ENCODE data around the gene SEMA3D.

Gene SEMA3D

GRCh38 chr7:85224171-85224570 is 37.3 kb upstream of the SEMA3D start:
- in situ Hi-C loops (cut with MboI; ENCODE audit: low sequenced_read_pairs, unreplicated experiment), result no loop called here
- TF ChIP-seq, protein P1, sequence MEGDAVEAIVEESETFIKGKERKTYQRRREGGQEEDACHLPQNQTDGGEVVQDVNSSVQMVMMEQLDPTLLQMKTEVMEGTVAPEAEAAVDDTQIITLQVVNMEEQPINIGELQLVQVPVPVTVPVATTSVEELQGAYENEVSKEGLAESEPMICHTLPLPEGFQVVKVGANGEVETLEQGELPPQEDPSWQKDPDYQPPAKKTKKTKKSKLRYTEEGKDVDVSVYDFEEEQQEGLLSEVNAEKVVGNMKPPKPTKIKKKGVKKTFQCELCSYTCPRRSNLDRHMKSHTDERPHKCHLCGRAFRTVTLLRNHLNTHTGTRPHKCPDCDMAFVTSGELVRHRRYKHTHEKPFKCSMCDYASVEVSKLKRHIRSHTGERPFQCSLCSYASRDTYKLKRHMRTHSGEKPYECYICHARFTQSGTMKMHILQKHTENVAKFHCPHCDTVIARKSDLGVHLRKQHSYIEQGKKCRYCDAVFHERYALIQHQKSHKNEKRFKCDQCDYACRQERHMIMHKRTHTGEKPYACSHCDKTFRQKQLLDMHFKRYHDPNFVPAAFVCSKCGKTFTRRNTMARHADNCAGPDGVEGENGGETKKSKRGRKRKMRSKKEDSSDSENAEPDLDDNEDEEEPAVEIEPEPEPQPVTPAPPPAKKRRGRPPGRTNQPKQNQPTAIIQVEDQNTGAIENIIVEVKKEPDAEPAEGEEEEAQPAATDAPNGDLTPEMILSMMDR (IDR thresholded peaks at IDR 0.05; ENCODE audit: borderline replicate concordance, control extremely low read depth, extremely low read depth, insufficient read depth, missing control alignments), result no peak
- DNase-seq (ENCODE audit: low spot score), result no peak

DNA sequence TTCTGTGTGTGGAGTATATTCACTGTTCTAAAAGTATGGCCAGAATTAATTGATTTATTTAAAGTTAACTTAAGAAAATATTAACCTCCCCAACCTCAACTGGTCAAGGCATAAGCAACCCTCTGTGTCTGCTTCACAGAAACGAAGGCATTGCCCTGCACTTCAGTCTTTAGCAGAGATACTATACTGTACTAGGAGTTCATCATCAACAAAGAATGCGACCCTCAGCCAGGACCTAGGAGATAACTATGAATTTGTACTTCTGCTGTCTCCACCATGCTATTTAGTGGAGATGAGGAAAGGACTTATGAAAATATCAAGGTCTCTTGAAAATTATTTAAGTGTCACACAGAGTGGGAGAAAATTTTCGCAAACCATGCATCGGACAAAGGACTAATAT is 35.7 kb upstream of the SEMA3D start:
- no peak for DNase-seq (ENCODE audit: low spot score)
- in situ Hi-C loops (cut with MboI; ENCODE audit: low sequenced_read_pairs, unreplicated experiment), result no loop called here
- TF ChIP-seq, protein P1 (IDR thresholded peaks at IDR 0.05; ENCODE audit: borderline replicate concordance, control extremely low read depth, extremely low read depth, insufficient read depth, missing control alignments), result no peak

- no peak for DNase-seq (ENCODE audit: low spot score)
- in situ Hi-C loops (cut with MboI; ENCODE audit: low sequenced_read_pairs, unreplicated experiment), result no loop called here
- TF ChIP-seq, protein P1 (IDR thresholded peaks at IDR 0.05; ENCODE audit: borderline replicate concordance, control extremely low read depth, extremely low read depth, insufficient read depth, missing control alignments), result no peak
Measured at GRCh38 chr7:85221796-85222195, 34.9 kb upstream of the SEMA3D start.

GRCh38 chr7:85220651-85221050 is 33.8 kb upstream of the SEMA3D start:
- no peak for DNase-seq (ENCODE audit: low spot score)
- in situ Hi-C loops (cut with MboI; ENCODE audit: low sequenced_read_pairs, unreplicated experiment), result no loop called here
- TF ChIP-seq, protein P1 (IDR thresholded peaks at IDR 0.05; ENCODE audit: borderline replicate concordance, control extremely low read depth, extremely low read depth, insufficient read depth, missing control alignments), result no peak

GRCh38 chr7:85220023-85220422 is 33.2 kb upstream of the SEMA3D start:
- DNase-seq (ENCODE audit: low spot score), result no peak
- TF ChIP-seq, protein P1 (IDR thresholded peaks at IDR 0.05; ENCODE audit: borderline replicate concordance, control extremely low read depth, extremely low read depth, insufficient read depth, missing control alignments), result no peak
- in situ Hi-C loops (cut with MboI; ENCODE audit: low sequenced_read_pairs, unreplicated experiment), result no loop called here

GRCh38 chr7:85217085-85217484 is 30.2 kb upstream of the SEMA3D start:
- TF ChIP-seq, protein P1 (IDR thresholded peaks at IDR 0.05; ENCODE audit: borderline replicate concordance, control extremely low read depth, extremely low read depth, insufficient read depth, missing control alignments), result no peak
- DNase-seq (ENCODE audit: low spot score), result no peak
- in situ Hi-C loops (cut with MboI; ENCODE audit: low sequenced_read_pairs, unreplicated experiment), result no loop called here

DNA sequence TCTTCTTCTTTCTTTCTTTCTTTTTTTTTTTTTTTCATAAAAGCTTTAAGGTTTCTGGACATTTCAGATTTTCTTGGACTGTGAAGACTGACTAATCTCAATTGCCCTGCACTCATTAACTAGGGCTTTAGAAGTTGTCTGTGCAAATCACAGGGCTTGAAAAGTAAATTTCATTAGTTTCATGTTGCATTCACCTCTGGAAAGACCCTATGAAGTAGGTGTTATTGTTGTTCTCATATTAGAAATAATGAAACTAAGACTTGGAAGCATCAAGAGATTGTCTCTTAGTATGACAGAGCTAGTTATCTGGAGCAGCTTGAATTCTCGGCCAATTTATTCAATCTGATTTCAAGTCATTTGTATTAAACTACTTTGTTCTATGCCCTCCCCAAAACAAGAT is 28.2 kb upstream of the SEMA3D start:
- DNase-seq (ENCODE audit: low spot score), result no peak
- in situ Hi-C loops (cut with MboI; ENCODE audit: low sequenced_read_pairs, unreplicated experiment), result no loop called here

More for the DNA sequence above, 28.2 kb upstream of the SEMA3D start:
- TF ChIP-seq, protein P1 (IDR thresholded peaks at IDR 0.05; ENCODE audit: borderline replicate concordance, control extremely low read depth, extremely low read depth, insufficient read depth, missing control alignments), result no peak

Data from GM13976 (cell line).